Loucy (cell line): ENCODE measurements around the gene CLPSL2.

Experiments used
- H2AFZ ChIP-seq: fragments of 200-600 bp; sonication (generic); 2 replicates; pipeline ENCODE4 v1.6.0; 2016; ENCODE audit warnings: antibody characterized with exemption, mild to moderate bottlenecking, low read length, moderate library complexity
- H3F3A ChIP-seq: fragments of 200-600 bp; 2 replicates; pipeline ENCODE4 v1.6.0; 2016; ENCODE audit warnings: antibody characterized with exemption, low read depth, mild to moderate bottlenecking
- H3K27me3 ChIP-seq: fragments of 200-600 bp; sonication (generic); 2 replicates; pipeline ENCODE4 v1.6.1; 2014; ENCODE audit warnings: low read length, mild to moderate bottlenecking; ENCODE audit not compliant: insufficient read depth, poor library complexity, severe bottlenecking
- H3K36me3 ChIP-seq: fragments of 200-600 bp; sonication (generic); 2 replicates; pipeline ENCODE4 v1.6.1; 2016; ENCODE audit warnings: low read length; ENCODE audit not compliant: insufficient read depth
- H3K4me1 ChIP-seq: fragments of 200-600 bp; sonication (generic); 2 replicates; pipeline ENCODE4 v1.5.1; 2014; ENCODE audit warnings: low read length, mild to moderate bottlenecking; ENCODE audit not compliant: insufficient read depth, poor library complexity, severe bottlenecking
- H3K4me2 ChIP-seq: fragments of 200-600 bp; sonication (generic); 2 replicates; pipeline ENCODE4 v1.6.0; 2014; ENCODE audit warnings: antibody characterized with exemption, low read length, low read depth, mild to moderate bottlenecking; ENCODE audit not compliant: poor library complexity, severe bottlenecking
- H3K4me3 ChIP-seq: fragments of 200-600 bp; sonication (generic); 2 replicates; pipeline ENCODE4 v1.5.1; 2014; ENCODE audit warnings: low read length, mild to moderate bottlenecking, mixed read lengths; ENCODE audit not compliant: poor library complexity, severe bottlenecking
- H3K79me2 ChIP-seq: fragments of 200-600 bp; sonication (generic); 2 replicates; pipeline ENCODE4 v1.6.1; 2014; ENCODE audit warnings: low read length; ENCODE audit not compliant: insufficient read depth
- H3K9ac ChIP-seq: fragments of 200-600 bp; sonication (generic); 2 replicates; pipeline ENCODE4 v1.6.0; 2014; ENCODE audit warnings: mild to moderate bottlenecking, low read depth, low read length, moderate library complexity; ENCODE audit not compliant: poor library complexity, severe bottlenecking
- H3K9me2 ChIP-seq: fragments of 200-600 bp; sonication (generic); replicated peaks from 2 replicates; pipeline ENCODE4 v1.6.1; 2016; ENCODE audit warnings: low read depth, low read length, mixed read lengths
- H3K9me3 ChIP-seq: fragments of 200-600 bp; sonication (generic); 2 replicates; pipeline ENCODE4 v1.6.1; 2014; ENCODE audit warnings: mild to moderate bottlenecking, antibody characterized with exemption, low read length, low read depth; ENCODE audit not compliant: insufficient read depth
- H4K20me1 ChIP-seq: fragments of 200-600 bp; sonication (generic); 2 replicates; pipeline ENCODE4 v1.6.0; 2014; ENCODE audit warnings: antibody characterized with exemption, low read length, mild to moderate bottlenecking; ENCODE audit not compliant: insufficient read depth, poor library complexity, severe bottlenecking
- CTCF ChIP-seq: fragments of 200-600 bp; sonication (generic); conservative IDR thresholded peaks from 2 replicates; pipeline ENCODE4 v1.5.1; 2014; ENCODE audit warnings: mild to moderate bottlenecking, antibody characterized with exemption, low read length
- EZH2phosphoT487 ChIP-seq: fragments of 200-600 bp; IDR thresholded peaks from 2 replicates; pipeline ENCODE4 v1.6.1; 2018; ENCODE audit warnings: antibody characterized with exemption, mild to moderate bottlenecking, moderate library complexity, borderline replicate concordance

The CLPSL2 gene

GRCh38 chr6:35788423-35788982 lies 12.1 kb downstream of the CLPSL2 start:
- H3K4me3 ChIP-seq = no peak overlapping the region
- H3F3A ChIP-seq = no peaks in the 10 kb centered on the region
- no peaks in the 10 kb centered on the region for H4K20me1 ChIP-seq
- H3K9ac ChIP-seq = no peak overlapping the region
- H3K4me2 ChIP-seq = no peak overlapping the region
- TF ChIP-seq CTCF = no peak
- no peak for TF ChIP-seq EZH2phosphoT487
- no peak overlapping the region for H2AFZ ChIP-seq
- H3K27me3 ChIP-seq = no peaks in the 10 kb centered on the region
- no peaks in the 10 kb centered on the region for H3K9me2 ChIP-seq
- no peaks in the 10 kb centered on the region for H3K4me1 ChIP-seq
- no peaks in the 10 kb centered on the region for H3K79me2 ChIP-seq
- H3K36me3 ChIP-seq = no peaks in the 10 kb centered on the region
- H3K9me3 ChIP-seq = no peaks in the 10 kb centered on the region

- Histone ChIP-seq H3K4me3 (no peak overlapping the region), H3K79me2 (no peaks in the 10 kb centered on the region), H3K36me3 (no peaks in the 10 kb centered on the region), H3K4me2 (no peak overlapping the region), H3F3A (no peaks in the 10 kb centered on the region), H3K4me1 (no peaks in the 10 kb centered on the region), H3K9ac (no peak overlapping the region), H4K20me1 (no peaks in the 10 kb centered on the region), H3K27me3 (no peaks in the 10 kb centered on the region), H3K9me2 (no peaks in the 10 kb centered on the region), H2AFZ (no peak overlapping the region), H3K9me3 (no peaks in the 10 kb centered on the region)
- no peak for TF ChIP-seq EZH2phosphoT487
- TF ChIP-seq CTCF = no peak
These were observed 14.3 kb downstream of the CLPSL2 start for GRCh38 chr6:35790683-35791082.

- Histone ChIP-seq H3K27me3 (no peaks in the 10 kb centered on the region), H3K9me2 (no peaks in the 10 kb centered on the region), H3K4me3 (no peak overlapping the region), H3K9me3 (no peaks in the 10 kb centered on the region), H4K20me1 (no peaks in the 10 kb centered on the region), H2AFZ (no peak overlapping the region), H3K79me2 (no peaks in the 10 kb centered on the region), H3F3A (no peaks in the 10 kb centered on the region), H3K9ac (no peak overlapping the region), H3K36me3 (no peaks in the 10 kb centered on the region), H3K4me1 (no peaks in the 10 kb centered on the region), H3K4me2 (no peak overlapping the region)
- TF ChIP-seq CTCF (no peak), EZH2phosphoT487 (no peak)
These were observed 18.4 kb downstream of the CLPSL2 start for GRCh38 chr6:35794536-35795452.
